Gastroesophageal sphincter (tissue), 4 donors: ENCODE results near the gene LTA. TPM values are rescaled to one million over a fixed set of nuclear protein-coding genes. Genes with fewer than 3 reads are reported as not detected.

Experiments used
- ATAC-seq: fragments of 150-250 bp; one replicate; pipeline ENCODE4 v1.9.1; 2016; ENCODE audit warnings: mild to moderate bottlenecking, moderate library complexity
- H3K27ac ChIP-seq, 4 donors: fragments of 200-600 bp; sonication (generic) in 3 of 4; 1 replicate in 3 of 4; 2 replicates in 1 of 4; pipeline ENCODE4 v1.5.1; 2016 to 2019
- H3K27me3 ChIP-seq: fragments of 200-600 bp; sonication (generic); one replicate; pipeline ENCODE4 v1.5.1; 2019
- H3K36me3 ChIP-seq, 2 donors: fragments of 200-600 bp; sonication (generic); one replicate each; pipeline ENCODE4 v1.5.1; 2019; ENCODE audit warnings: control low read depth in 1 of 2
- H3K4me1 ChIP-seq, 3 donors: fragments of 200-600 bp; sonication (generic); 1 replicate in 2 of 3; 2 replicates in 1 of 3; pipeline ENCODE4 v1.5.1; 2016 to 2019; ENCODE audit warnings: control low read depth in 2 of 3
- H3K4me3 ChIP-seq, 2 donors: fragments of 200-600 bp; sonication (generic); one replicate each; pipeline ENCODE4 v1.5.1; 2019; ENCODE audit warnings: mild to moderate bottlenecking in 1 of 2, moderate library complexity in 1 of 2
- H3K9me3 ChIP-seq, 3 donors: fragments of 200-600 bp; sonication (generic); one replicate each; pipeline ENCODE4 v1.5.1; 2017 to 2019; ENCODE audit warnings: control low read depth in 2 of 3
- EP300 ChIP-seq: sonication (generic); formaldehyde crosslinking; IDR thresholded peaks from one replicate; pipeline ENCODE4 v1.6.1; 2017; ENCODE audit warnings: antibody characterized with exemption, mild to moderate bottlenecking
- POLR2A ChIP-seq, 2 donors: fragments of 450-650 bp; IDR thresholded peaks; one replicate each; pipeline ENCODE4 v1.6.1; 2017; ENCODE audit warnings: antibody characterized with exemption in 2 of 2, mild to moderate bottlenecking in 2 of 2, moderate library complexity in 1 of 2
- POLR2AphosphoS5 ChIP-seq: sonication (generic); formaldehyde crosslinking; IDR thresholded peaks from one replicate; pipeline ENCODE4 v1.6.1; 2017; ENCODE audit warnings: antibody characterized with exemption
- WGBS, 2 donors: methylation state at CpG; one replicate each; pipeline ENCODE4 v1.1.5; 2018; ENCODE audit warnings: low coverage in 1 of 2; 5-methylcytosine and 5-hydroxymethylcytosine counted together
- total RNA-seq, 4 donors: library from RNA; depleted of rRNA; stranded (reverse); fragments of >200 nt; gene quantifications; one replicate each; pipeline ENCODE4 v1.1.0, GENCODE V29; 2016
- TF ChIP-seq, protein P1 (sequence below), 4 experiments: fragments of 200-600 bp in 2 of 4; fragments of 450-650 bp in 2 of 4; sonication (generic) in 1 of 4; IDR thresholded peaks; one replicate each; pipeline ENCODE4 v1.5.1; 2017 to 2019; ENCODE audit warnings: antibody characterized with exemption in 4 of 4, mild to moderate bottlenecking in 2 of 4, moderate library complexity in 2 of 4

Gene LTA
- total RNA-seq, 4 donors from 2014 or later, result not detected

DNA sequence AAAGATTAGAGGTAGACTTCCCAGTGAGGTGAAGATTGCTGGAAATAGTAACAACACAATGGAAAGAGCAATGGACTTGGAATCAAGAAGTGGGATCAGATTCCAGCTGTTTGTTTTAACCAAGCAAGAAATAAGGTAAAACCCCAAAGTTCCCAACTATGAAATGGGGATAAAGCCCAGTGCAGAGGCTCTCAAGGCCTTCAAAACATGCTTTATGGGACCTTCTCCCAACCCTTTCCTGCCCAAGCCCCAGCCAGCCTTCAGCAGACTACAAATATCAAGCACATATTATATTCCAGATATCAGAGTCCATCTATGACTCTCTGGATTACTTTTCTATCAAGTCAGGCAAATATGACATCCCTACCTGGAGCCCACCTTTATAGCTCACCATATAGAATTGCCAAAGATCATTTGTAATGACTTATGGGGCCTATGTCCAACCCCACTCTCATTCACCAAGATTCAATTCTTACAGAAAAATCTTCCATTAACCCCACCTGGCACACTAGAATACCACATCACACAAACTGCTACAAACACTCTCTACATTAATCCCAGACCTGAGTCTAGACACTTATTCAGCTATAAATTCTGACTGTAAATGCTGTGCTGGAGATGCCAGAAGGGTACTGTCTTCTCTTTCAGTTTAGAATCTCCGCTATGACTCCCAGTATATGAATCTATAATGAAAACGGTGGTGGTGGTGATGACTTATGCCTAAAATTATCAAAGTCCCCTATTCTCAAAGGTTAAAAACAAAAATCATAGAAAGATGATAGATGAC, 36.4 kb upstream of the LTA start:
- no peak for TF ChIP-seq POLR2AphosphoS5
- TF ChIP-seq, protein P1, sequence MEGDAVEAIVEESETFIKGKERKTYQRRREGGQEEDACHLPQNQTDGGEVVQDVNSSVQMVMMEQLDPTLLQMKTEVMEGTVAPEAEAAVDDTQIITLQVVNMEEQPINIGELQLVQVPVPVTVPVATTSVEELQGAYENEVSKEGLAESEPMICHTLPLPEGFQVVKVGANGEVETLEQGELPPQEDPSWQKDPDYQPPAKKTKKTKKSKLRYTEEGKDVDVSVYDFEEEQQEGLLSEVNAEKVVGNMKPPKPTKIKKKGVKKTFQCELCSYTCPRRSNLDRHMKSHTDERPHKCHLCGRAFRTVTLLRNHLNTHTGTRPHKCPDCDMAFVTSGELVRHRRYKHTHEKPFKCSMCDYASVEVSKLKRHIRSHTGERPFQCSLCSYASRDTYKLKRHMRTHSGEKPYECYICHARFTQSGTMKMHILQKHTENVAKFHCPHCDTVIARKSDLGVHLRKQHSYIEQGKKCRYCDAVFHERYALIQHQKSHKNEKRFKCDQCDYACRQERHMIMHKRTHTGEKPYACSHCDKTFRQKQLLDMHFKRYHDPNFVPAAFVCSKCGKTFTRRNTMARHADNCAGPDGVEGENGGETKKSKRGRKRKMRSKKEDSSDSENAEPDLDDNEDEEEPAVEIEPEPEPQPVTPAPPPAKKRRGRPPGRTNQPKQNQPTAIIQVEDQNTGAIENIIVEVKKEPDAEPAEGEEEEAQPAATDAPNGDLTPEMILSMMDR (IDR thresholded peaks at IDR 0.05), result no peak
- TF ChIP-seq EP300, result no peak
- no peak for TF ChIP-seq POLR2A (IDR thresholded peaks at IDR 0.05)
- no peak for ATAC-seq
- H3K27me3 ChIP-seq, result no peaks in the 10 kb centered on the region
- no peaks in the 10 kb centered on the region for H3K9me3 ChIP-seq
- no peak overlapping the region for H3K4me3 ChIP-seq
- no peak overlapping the region for H3K27ac ChIP-seq
- WGBS, 2 donors, result 23 to 83% methylated on average over 1 to 2 of the region's 2 CpGs
- peaks cover 8 to 97% of the 10 kb centered on the region in 2 donors for H3K36me3 ChIP-seq
- H3K4me1 ChIP-seq, result peaks cover 9 to 49% (median 18%) of the 10 kb centered on the region in 3 donors

GRCh38 chr6:31538805-31539400, 33.2 kb upstream of the LTA start:
- H3K4me1 ChIP-seq, result peaks cover 9 to 64% (median 24%) of the 10 kb centered on the region in 3 donors
- peaks cover 8 to 66% of the 10 kb centered on the region in 2 donors for H3K36me3 ChIP-seq
- peak overlapping the region in 1 of 4 donors; percentile 4 for H3K27ac ChIP-seq
- TF ChIP-seq EP300 (no peak), POLR2A (IDR thresholded peaks at IDR 0.05) (no peak), POLR2AphosphoS5 (no peak)
- TF ChIP-seq, protein P1 (IDR thresholded peaks at IDR 0.05), result no peak
- H3K4me3 ChIP-seq, result peak overlapping the region in 1 of 2 donors; percentile 76
- 50 to 52% methylated on average over 3 to 5 of the region's 6 CpGs for WGBS, 2 donors
- no peaks in the 10 kb centered on the region for H3K9me3 ChIP-seq
- ATAC-seq, result no peak
- no peaks in the 10 kb centered on the region for H3K27me3 ChIP-seq

- H3K27ac ChIP-seq, result peak overlapping the region; percentile 83 to 96 (median 94)
- peaks cover 9 to 64% (median 24%) of the 10 kb centered on the region in 3 donors for H3K4me1 ChIP-seq
- peak overlapping the region; percentile 76 to 92 for H3K4me3 ChIP-seq
- no peaks in the 10 kb centered on the region for H3K9me3 ChIP-seq
- 12 to 17% methylated on average over 2 to 4 of the region's 4 CpGs for WGBS, 2 donors
- TF ChIP-seq EP300, result no peak
- TF ChIP-seq POLR2A (IDR thresholded peaks at IDR 0.05), result no peak
- no peak for TF ChIP-seq POLR2AphosphoS5
- TF ChIP-seq, protein P1 (IDR thresholded peaks at IDR 0.05), result no peak
- peaks cover 7 to 48% of the 10 kb centered on the region in 2 donors for H3K36me3 ChIP-seq
- no peak for ATAC-seq
- H3K27me3 ChIP-seq, result no peaks in the 10 kb centered on the region
Measured at GRCh38 chr6:31540640-31541039, 31.4 kb upstream of the LTA start.

DNA sequence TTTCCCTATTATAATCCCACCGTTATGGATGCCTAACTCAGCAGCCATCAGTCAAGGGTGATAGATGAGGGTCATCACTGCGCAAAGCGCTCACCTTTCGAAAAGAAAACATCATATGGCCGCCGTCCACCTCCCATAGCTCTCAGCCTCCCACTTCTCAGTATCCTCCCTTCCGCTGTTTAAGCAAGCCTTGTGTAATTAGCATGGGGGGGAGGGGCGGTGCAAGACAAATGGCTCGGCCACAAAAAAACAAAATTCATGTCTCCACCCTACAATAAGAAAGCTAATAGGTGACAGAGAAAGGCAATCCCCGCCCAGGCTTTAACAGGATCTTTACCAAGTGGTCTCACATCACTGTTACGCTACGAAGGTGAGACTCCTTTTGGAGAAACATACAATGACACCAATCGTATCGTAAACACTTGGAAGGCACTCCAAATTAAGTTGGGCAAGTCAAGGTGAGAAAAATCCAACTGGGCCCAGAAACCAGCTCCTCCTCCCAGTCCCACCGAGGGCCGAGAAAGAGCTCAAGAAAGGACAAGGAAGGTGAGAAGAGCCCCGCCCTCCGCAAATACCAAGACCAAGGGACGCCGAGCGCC, 30.9 kb upstream of the LTA start:
- no peaks in the 10 kb centered on the region for H3K9me3 ChIP-seq
- H3K27ac ChIP-seq, result peak overlapping the region; percentile 83 to 96 (median 94)
- H3K4me3 ChIP-seq, result peak overlapping the region; percentile 76 to 92
- TF ChIP-seq POLR2AphosphoS5 (no peak), POLR2A (IDR thresholded peaks at IDR 0.05) (no peak), EP300 (no peak)
- peaks cover 9 to 63% (median 26%) of the 10 kb centered on the region in 3 donors for H3K4me1 ChIP-seq
- ATAC-seq, result no peak
- WGBS, 2 donors, result 1% methylated on average over 14 to 18 of the region's 21 CpGs
- no peaks in the 10 kb centered on the region for H3K27me3 ChIP-seq
- peaks cover 2 to 43% of the 10 kb centered on the region in 2 donors for H3K36me3 ChIP-seq
